NCI-H82 treated with DMSO at 0.1 percent for 48 hours (cell line): ENCODE results near the gene LINGO4.

ENCODE experiments used
- DNase-seq: peaks from one replicate; lab custom pipeline; 2025; ENCODE audit not compliant: unreplicated experiment; lab: John Stamatoyannopoulos, UW

Gene LINGO4

GRCh38 chr1:151834239-151834638 lies 29.0 kb upstream of the LINGO4 start:
- no peak for DNase-seq

- no peak for DNase-seq
Observed at GRCh38 chr1:151833172-151833900, 28.1 kb upstream of the LINGO4 start.

GRCh38 chr1:151832318-151832980 lies 27.2 kb upstream of the LINGO4 start:
- DNase-seq: no peak

- no peak for DNase-seq
Observed at GRCh38 chr1:151831605-151832004, 26.4 kb upstream of the LINGO4 start, which contains the start of gene RORC. RORC (minus strand) TSS chr1:151831802; CDS start chr1:151831764, 38 bp downstream.

- DNase-seq: no peak
Observed at GRCh38 chr1:151831256-151831591, 26.0 kb upstream of the LINGO4 start.

GRCh38 chr1:151830055-151830454 lies 24.8 kb upstream of the LINGO4 start:
- no peak for DNase-seq

GRCh38 chr1:151829352-151830046 lies 24.3 kb upstream of the LINGO4 start:
- no peak for DNase-seq

GRCh38 chr1:151828921-151829320 lies 23.7 kb upstream of the LINGO4 start:
- no peak for DNase-seq

- DNase-seq: no peak
Observed at GRCh38 chr1:151827853-151828252, 22.6 kb upstream of the LINGO4 start.

- DNase-seq: no peak
Observed at GRCh38 chr1:151825751-151826660, 20.8 kb upstream of the LINGO4 start.

GRCh38 chr1:151825204-151825603 lies 20.0 kb upstream of the LINGO4 start:
- no peak for DNase-seq

GRCh38 chr1:151823175-151823574 lies 18.0 kb upstream of the LINGO4 start:
- no peak for DNase-seq

- DNase-seq: no peak
Observed at GRCh38 chr1:151822404-151822803, 17.2 kb upstream of the LINGO4 start.

- no peak for DNase-seq
Observed at GRCh38 chr1:151820940-151821339, 15.7 kb upstream of the LINGO4 start.

GRCh38 chr1:151819976-151820623 lies 14.9 kb upstream of the LINGO4 start:
- DNase-seq: no peak

- no peak for DNase-seq
Observed at GRCh38 chr1:151819227-151819835, 14.1 kb upstream of the LINGO4 start.

- no peak for DNase-seq
Observed at GRCh38 chr1:151817353-151817730, 12.1 kb upstream of the LINGO4 start.

GRCh38 chr1:151816548-151817352 lies 11.5 kb upstream of the LINGO4 start:
- no peak for DNase-seq

- DNase-seq: no peak
Observed at GRCh38 chr1:151815716-151816327, 10.6 kb upstream of the LINGO4 start.
